ENCODE results near the gene GRIN1.

Gene GRIN1

GRCh38 chr9:137178939-137179630 is 40.1 kb downstream of the GRIN1 start:
- no peak for DNase-seq

DNA sequence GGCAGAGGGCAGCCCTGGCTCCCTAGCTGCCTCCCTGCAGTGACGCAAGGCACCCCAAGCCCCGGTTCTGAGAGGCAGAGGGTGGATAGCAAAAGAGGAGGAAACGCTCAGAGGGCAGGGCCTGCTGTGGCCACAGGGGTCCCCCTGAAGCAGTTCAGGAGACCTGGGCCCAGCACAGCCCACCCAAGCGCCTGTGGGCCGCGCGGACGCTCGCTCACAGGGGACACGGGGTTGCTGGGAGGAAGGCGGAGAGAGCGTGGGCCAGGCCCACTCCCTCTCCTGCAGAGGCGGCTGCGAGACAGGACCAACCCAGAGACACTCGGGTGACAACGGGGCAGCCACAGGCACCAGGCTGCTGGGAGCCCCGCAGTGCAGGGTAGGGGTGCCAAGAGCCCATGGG is 40.8 kb downstream of the GRIN1 start:
- no peak for DNase-seq

DNA sequence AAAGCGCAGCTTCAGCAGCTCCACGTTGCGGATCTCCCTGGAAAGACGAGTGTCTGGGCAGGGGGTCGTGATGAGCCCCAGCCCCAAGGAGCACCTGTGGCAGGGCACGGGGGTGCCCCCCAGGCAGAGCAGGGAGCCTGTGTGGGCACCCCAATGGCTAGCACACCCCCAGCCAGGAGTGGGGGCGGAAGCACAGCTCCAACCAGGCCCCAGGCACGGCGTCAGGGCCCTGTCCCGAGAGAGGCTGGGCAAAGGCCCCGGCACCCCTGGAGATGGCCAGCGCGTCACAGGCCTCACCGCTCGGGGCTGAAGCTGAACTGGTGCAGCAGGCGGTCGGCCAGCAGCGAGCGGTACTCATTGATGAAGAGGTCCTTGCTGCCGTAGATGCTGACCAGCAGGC is 41.5 kb downstream of the GRIN1 start:
- no peak for DNase-seq

DNA sequence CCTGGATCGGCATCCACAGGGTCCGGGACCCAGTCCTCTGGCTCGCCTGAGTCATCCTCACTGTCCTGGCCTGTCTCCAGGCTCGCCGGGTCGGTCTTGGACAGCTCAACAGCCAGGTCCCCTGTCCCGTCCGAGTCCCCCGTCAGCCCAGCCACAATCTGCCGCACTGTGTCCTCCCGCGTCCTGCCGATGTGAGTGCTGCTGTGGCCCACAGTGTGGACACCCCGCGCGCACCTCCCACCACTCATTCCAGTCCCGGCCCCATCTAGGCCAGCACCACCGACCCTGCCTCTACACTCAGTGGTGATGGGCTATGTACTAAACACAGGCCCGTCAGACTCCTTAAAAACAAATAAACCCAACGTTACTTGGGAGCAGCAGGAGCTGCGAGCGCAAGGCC is 42.7 kb downstream of the GRIN1 start:
- no peak for DNase-seq

DNA sequence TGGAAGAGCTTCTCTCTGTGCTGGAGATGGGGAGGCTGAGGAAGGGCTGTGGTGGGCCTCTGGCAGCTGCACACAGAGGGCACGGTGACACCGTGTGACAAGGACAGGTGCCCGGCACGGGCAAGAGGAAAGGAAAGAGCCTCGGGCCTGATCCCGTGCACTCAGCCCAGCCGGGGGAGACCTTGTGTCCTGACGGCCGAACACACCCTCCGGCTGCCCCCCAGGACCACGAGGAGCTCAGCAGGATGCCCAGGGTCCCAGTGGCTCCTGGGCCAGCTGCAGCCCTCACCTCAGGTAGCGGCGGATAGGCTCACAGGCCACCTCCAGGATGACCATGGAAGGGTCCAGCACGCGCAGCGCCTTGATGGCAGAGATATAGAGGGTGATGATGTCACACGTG is 43.9 kb downstream of the GRIN1 start:
- no peak for DNase-seq

DNA sequence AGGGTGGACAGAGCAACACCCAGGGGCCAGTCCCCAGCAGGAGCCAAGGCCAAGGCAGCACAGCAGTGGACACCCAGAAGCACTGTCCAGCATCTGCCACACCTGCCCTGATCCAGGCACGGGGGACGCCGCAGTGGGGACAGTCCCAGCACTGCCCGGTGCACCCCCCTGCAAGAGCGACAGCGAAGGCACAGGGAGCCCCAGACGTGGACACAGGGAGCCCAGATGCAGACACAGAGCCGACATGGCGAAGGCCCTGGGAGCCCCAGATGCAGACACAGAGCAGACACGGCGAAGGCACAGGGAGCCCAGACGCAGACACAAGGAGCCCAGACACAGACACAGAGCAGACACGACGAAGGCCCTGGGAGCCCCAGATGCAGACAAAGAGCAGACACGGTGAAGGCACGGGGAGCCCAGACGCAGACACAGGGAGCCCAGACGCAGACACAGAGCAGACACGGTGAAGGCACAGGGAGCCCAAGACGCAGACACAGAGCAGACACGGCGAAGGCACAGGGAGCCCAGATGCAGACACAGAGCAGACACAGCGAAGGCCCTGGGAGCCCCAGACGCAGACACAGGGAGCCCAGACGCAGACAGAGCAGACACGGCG is 45.1 kb downstream of the GRIN1 start:
- no peak for DNase-seq

DNA sequence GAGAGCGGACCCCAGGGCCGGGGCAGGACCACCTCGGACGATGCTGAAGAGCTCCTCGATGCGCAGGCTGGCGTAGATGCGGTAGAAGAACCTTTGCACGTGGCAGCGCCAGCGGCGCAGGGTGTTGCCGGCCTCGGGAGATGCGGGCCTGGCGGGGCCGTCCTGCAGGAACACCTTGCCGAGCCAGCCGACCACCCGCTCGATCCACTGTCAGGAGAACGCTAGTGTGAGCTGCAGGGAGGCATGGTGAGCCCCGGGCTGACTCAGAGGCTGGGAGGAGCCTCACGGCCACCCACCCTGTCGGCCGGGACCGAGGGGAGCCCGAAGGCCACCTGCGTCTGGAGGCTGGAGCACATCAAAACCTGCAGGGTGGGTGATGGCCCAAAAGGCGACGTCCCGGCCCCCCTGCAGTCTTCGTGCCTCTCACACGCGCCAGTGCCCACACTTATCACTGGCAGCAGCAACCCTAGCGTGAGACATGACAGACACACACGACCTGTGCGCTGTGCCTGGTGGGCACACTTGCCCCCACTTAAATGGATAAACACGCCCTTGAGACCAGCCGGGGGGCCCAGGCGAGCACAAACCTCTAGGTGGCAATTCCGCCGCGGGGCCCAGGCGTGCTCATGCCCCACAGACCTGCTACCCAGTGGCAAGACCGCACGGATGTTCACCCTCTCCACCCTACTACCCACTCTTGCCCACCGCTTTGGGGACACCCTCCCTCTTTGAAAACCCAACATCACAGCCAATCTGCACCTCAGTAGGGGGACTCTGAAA is 46.1 kb downstream of the GRIN1 start:
- DNase-seq, result no peak

- no peak for DNase-seq
Measured at GRCh38 chr9:137185921-137186320, 47.0 kb downstream of the GRIN1 start.

GRCh38 chr9:137186385-137186784 is 47.4 kb downstream of the GRIN1 start:
- DNase-seq, result no peak

DNA sequence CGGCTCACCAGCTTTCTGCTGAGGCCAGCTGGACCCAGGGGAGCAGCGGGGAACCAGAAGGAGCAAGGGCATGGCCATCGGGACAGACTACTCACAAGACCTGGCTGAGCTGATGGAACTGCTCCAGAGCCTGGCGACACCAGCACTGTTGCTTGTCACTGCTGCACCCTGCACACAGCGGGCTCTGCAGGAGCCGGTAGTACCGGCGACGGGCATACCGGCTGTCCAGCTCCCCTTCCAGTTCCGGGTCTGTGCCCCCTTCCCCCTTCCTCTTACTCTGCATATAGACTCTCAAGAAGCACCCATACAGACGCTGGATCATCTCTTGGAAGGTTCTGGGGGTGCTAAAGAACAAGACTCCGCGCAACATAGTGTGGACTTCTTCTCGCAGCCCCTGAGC is 48.4 kb downstream of the GRIN1 start:
- DNase-seq, result no peak

DNA sequence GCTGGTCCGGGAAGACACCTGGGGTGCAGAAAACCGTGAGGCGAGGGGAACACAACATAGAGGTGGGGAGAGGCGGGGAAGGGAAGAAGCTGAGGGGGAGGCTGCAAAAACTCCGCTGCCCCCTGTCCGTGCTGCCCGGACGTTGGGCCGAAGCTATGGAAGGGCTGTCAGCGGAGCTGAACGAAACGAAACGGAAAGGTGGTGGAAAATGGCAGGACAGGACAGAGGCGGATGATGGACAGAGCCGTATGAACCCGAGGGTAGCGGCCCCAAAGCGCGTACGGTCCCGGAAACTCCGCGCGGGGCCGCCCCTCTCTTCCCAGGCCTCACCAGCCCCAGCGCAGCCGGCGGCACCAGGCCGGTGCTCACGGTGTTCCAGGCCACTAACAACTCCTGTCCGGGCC is 49.1 kb downstream of the GRIN1 start:
- DNase-seq, result no peak

DNA sequence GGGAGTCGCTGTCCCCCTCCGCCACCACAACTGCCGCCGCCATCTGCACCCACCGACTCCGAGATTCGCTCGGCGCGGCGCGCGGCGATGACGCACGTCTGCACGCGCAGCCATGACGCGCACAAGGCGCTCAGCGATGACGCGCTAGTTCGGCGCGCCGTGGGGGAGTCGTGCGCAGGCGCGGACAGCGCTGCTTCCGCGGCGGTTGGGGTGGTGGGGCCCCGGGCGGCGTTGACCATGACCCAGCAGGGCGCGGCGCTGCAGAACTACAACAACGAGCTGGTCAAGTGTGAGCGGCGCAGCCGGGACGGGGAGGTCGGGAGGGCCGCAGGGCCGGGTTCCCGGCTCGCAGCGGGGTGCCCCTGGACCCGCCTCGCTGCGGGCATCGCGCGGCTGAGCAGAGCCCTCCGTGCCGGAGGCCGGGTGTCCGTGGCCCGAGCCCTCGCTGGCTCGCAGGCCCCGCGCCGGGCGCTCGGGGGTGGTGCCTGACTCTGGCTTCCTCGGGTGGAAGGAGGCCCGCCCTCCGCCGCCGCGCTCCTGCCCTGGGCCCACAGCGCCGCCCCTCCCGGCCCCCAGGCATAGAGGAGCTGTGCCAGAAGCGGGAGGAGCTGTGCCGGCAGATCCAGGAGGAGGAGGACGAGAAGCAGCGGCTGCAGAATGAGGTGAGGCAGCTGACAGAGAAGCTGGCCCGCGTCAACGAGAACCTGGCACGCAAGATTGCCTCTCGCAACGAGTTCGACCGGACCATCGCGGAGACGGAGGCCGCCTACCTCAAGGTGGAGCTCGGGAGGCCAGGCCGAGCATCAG is 49.7 kb downstream of the GRIN1 start, which contains the start of the genes ANAPC2 and SSNA1:
Gene ANAPC2, minus strand, starts transcription at position 71 of the 807 bp plus-strand sequence. Its CDS starts 28 bp downstream, at position 43.
Gene SSNA1, plus strand, starts transcription at position 187 of the 807 bp plus-strand sequence. Its CDS starts 51 bp downstream, at position 238.
- DNase-seq, result peak; percentile 80 to 95 (median 90)

- no peak for DNase-seq
Measured at GRCh38 chr9:137189297-137190295, 50.6 kb downstream of the GRIN1 start.

GRCh38 chr9:137190315-137190856 is 51.4 kb downstream of the GRIN1 start:
- no peak for DNase-seq

GRCh38 chr9:137191245-137191644 is 52.3 kb downstream of the GRIN1 start:
- DNase-seq, result no peak

- DNase-seq, result no peak
Measured at GRCh38 chr9:137191691-137192447, 52.9 kb downstream of the GRIN1 start.

DNA sequence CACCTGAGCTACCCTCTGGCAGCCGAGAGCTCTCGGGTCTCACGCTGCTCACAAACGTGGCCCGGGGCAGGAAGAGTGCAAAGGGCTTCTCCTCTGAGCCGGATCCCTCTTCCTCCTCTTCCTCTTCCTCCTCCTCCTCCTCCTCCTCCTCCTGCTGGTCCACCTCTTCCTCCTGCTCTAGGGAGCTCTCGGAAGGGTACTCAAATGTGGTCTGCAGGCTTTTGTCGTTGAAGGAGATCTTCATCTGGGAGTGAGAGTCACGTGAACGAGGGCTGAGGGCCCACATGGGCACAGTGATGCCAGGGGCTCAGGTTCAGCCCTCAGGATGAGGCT is 53.5 kb downstream of the GRIN1 start:
- DNase-seq, result no peak

DNA sequence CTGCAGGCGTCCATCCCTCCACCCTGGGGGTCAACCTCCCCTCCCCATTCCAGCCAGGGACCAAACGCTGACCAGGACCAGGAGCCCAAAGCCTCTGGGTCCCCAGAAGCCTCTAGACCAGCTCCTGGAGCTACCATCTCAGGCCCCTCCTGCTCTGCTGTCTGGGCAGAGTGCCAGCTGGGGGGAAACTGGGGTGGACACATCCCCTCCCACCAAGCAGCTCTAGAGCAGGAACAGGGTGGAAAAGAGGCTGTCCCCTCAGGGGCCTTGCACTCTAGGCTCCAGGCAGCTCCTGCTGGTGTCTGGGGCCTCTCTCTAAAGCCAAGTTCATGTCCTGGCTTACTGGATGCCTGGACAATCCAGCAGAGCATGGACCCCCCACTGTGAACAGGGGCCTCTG is 53.9 kb downstream of the GRIN1 start:
- no peak for DNase-seq

DNA sequence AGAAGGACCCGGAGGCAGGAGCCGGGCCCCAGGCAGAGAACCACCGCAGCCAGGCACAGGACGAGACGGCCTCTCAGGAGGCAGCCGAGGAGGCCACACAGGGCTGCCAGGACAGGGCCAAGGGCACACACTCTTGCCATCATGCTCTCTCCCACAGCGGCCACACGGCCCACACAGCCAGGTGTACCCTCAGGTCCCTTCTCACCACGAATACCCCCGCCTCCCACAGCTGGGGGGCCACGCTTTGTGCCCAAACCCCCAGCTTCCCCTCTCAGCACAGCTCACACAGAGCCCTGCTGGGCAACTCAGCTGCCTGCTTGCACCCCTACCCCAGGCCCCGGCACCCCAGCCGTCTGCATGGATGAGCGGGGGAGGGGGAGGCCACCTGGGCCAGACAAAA is 54.8 kb downstream of the GRIN1 start:
- no peak for DNase-seq

DNA sequence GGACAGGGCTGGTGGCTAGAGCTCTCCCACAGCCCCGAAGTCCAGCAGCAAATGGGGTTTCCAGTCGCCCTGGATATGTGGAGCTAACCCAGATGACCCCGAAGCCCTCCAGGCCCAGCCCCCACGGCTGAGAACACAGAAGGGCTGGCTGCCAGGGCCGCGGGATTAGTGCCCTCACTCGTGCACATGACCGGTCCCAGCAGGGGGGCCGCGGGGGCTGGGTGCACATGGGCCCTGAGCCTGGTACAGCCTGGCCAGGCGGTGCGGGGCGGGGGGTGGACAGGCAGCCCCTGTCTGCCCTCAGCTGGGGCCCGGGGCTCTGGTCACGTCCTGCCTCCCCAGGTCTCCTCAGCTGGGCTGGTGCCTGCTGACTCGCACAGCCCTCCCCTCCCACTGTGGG is 55.4 kb downstream of the GRIN1 start:
- DNase-seq, result no peak

GRCh38 chr9:137194909-137195308 is 56.0 kb downstream of the GRIN1 start:
- DNase-seq, result no peak
